Putamen (tissue), 1 donor: ENCODE measurements around the gene ODC1.

Experiments
- DNase-seq: peaks from one replicate; pipeline ENCODE4 v3.0.0-alpha.2; 2016; ENCODE audit warnings: low spot score

ODC1 gene

DNA sequence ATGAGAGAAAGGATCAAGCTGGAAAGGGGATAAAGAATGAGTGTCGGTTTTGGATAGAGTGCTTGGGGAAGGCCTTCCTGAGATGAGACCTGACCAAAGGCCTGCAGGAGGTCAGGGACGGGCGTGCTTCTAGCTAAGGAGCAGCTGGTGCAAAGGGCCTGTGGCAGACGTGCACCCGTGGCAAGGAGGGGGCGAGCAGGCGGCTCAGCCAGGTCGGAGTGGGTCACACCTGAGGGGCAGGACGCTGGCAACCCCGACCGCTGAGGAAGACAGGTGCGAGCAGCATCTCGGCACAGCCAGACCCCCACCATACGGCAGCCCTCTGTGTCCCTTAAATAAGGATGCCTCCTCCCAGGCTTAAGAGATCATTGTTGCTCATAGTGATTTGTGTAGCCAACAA is 48.1 kb downstream of the ODC1 start:
- no peak for DNase-seq

- no peak for DNase-seq
Measured at GRCh38 chr2:10399358-10399757, 48.8 kb downstream of the ODC1 start.

DNA sequence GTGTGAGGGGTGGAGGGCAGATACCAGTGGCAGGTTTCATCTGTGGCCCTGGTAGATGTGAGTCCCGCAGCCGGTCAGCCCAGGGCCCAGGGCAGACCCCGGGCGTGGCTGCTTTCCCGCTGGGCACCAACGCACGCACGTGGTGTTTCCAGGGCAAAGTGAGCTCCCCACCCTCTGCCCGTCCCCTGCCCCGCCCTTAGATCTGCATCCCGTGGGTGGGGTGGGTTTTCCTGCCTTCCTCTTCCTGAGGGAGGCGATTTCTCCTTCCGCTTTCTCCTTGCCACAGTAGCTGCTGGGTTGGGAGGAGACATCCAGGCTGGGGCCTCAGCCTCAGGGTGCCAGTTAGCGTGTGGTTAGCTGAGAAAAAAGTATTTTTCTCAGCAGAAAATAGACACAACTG is 49.6 kb downstream of the ODC1 start:
- DNase-seq: no peak

DNA sequence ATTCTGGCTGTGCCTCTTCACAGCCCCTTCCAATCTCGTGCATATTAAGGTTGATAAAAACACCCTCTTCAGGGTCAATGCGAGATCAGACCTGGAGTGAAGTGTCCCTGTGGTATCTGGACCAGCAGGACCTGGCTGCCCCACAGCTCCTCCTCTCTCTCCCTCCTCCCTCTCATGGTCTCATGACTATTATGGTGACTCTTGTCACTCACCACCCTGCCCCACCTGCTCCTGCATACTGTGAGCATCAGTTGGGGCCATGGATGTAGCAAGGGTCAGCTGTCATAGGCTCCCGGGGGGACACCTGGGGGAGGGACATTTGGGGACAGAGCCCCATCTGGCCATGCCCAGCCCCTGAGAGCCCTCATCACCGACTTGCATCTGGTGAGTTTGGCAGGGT is 50.2 kb downstream of the ODC1 start:
- DNase-seq: no peak

DNA sequence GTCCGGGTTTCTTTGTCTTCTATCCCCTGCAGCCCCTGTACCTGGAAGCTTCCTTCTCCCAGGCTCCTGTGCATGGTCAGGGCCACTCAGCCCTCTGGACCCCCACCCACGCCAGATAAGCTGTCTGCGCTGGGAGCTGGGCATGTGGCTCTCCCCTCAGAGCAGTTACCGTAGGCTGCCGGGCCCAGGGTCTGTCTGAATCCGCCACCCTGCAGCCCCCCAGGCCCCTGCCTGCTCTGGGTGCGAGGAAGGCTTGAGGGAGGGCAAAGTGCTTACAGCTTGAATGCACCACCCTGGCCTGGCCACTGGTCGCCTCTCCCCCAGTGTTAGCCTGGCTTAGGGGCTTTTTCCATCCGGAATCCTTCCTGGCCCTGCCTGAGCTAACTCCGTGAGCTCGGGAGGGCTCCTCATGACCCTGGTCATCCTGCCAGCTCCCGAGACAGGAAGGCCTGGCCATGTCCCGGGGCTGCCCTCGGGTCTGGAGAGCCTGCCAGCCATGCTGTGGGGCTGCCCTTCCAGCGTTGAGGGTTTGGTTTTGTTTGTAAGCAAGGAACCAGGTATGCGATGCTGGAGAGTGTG is 50.7 kb downstream of the ODC1 start:
- DNase-seq: no peak

DNA sequence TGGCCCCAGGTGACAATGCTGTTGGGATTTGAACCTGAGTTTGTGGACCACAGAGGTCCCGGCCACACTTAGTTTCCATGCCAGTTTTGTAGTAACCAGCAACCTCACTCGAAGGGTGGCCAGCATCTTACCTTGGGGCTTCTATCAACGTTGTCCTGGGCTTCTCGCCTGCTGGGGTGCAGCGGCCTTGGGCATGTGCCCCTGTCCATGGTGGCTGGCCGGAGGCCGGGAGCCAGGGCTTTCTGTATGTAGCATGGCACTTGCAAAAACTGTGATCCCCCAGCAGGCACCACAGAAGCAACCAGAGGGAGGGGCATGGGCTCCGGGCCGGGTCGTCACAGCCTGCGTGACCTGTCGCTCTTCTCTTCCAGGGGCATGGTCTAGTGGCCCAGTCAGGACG is 51.7 kb downstream of the ODC1 start:
- DNase-seq: no peak

DNA sequence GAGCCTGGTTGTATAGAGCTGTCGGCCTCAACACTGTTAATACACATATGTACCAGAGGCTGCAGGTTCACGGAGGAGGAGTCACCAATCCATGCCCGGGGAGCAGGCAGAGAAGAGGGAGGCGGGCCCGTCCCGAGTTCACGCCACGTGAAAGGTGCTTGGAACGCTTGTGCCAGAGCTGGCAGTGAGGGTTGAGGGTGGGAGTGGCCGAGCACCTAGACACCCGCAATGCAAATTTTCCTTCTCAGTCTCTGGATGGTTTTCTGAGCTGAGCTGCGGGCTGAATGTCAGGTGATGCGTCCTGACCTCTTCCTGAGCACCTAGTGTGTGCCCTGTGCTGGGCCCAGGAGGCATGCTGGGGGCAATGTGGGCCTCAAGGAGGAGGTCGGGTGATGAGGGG is 52.2 kb downstream of the ODC1 start:
- DNase-seq: no peak

DNA sequence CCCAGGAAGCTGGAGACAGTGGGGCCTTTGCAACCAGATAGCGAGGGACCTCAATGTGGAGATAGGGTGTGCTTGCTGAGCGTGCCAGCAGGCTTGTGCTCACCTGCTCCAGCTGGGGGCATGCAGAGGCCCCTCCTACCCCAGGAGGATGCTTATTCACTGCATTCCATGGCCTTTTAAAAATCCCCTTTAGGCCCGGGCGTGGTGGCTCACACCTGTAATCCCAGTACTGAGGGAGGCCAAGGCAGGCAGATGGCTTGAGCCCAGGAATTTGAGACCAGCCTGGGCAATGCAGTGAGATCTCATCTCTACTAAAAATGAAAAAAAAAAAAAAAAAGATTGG is 54.5 kb downstream of the ODC1 start:
- DNase-seq: no peak

- DNase-seq: no peak
Measured at GRCh38 chr2:10392951-10393639, 55.0 kb downstream of the ODC1 start.

DNA sequence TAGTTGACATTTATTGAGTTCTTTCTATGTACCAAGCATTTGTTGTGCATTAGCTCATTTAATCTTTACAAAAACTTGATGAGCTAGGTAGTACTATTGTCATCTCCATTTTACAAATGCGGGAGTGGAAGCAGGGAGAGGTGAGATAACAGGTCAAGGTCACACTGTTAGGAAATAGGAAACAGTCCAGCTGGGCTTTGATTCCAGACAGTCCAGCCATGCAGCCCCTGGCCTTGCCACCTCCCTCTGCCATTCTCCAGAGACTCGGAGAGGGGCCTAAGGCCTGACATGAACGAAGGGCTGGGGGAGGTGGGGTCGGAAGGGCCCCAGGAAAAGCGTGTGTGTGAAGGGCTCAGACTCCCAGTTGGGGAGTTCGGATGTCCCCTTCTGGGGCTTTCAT is 55.6 kb downstream of the ODC1 start:
- DNase-seq: no peak

DNA sequence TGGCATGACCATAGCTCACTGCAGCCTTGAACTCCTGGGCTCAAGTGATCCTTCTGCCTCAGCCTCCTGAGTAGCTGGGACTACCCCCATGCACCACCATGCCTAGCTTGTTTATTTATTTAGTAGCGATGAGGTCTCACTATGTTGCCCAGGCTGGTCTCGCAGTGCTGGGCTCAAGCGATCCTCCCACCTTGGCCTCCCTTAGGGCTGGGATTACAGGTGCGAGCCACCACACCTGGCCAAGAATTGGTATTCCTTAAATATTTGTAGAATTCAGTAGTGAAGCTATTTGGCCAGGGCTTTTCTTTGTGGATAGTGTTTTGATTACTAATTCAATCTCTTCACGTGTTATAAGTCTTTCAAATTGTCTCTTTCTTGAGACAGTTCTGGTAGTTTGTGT is 56.0 kb downstream of the ODC1 start:
- no peak for DNase-seq

DNA sequence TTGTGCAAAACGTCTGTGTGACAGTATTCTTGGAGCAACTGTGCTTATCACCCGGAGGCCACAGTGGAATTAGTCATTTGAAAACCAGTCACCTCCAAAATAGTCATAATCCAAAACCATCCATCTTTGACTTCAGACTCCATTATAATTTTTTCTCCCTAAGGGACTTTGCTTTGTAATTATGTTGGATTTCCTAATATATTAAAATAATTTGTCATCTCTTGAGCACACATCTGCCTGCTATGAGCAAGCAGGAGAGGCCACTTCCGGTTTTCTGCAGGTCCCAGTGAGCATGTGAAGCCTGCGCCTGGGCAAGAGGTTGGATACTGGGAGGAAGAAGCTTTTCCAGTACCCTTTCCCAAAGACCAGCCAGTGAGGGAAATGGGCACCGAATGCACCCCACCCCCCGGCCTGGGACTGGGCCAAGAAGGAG is 57.7 kb downstream of the ODC1 start:
- DNase-seq: no peak
